Neural cell (in vitro differentiated cells): ENCODE data around the gene GNG13.

Experiments
- EP300 ChIP-seq: fragments of 450-650 bp; conservative IDR thresholded peaks from 2 replicates; pipeline ENCODE4 v1.6.1; 2014; ENCODE audit warnings: antibody characterized with exemption, mild to moderate bottlenecking, moderate library complexity; ENCODE audit not compliant: poor library complexity, severe bottlenecking
- EZH2 ChIP-seq: fragments of 200-600, 300-800 bp; shearing (Covaris generic), sonication (generic); IDR thresholded peaks from 2 replicates; pipeline ENCODE4 v1.6.1; 2014; ENCODE audit warnings: antibody characterized with exemption, low read length, borderline replicate concordance, mild to moderate bottlenecking; ENCODE audit not compliant: insufficient read depth, poor library complexity, severe bottlenecking
- MXI1 ChIP-seq: fragments of 450-650 bp; conservative IDR thresholded peaks from 2 replicates; pipeline ENCODE4 v1.6.1; 2014; ENCODE audit warnings: antibody characterized with exemption, mild to moderate bottlenecking; ENCODE audit not compliant: poor library complexity, severe bottlenecking
- POLR2AphosphoS5 ChIP-seq: IDR thresholded peaks from 2 replicates; pipeline ENCODE4 v1.6.1; 2012
- RAD21 ChIP-seq: fragments of 450-650 bp; conservative IDR thresholded peaks from 2 replicates; pipeline ENCODE4 v1.6.1; 2014; ENCODE audit warnings: antibody characterized with exemption, mild to moderate bottlenecking, moderate library complexity
- SMC3 ChIP-seq: fragments of 450-650 bp; conservative IDR thresholded peaks from 2 replicates; pipeline ENCODE4 v1.6.1; 2014; ENCODE audit warnings: antibody characterized with exemption, mild to moderate bottlenecking, moderate library complexity; ENCODE audit not compliant: poor library complexity
- TF ChIP-seq, protein P1 (sequence below): fragments of 450-650 bp; IDR thresholded peaks from 2 replicates; pipeline ENCODE4 v1.5.1; 2014; ENCODE audit warnings: antibody characterized with exemption, mild to moderate bottlenecking, moderate library complexity; ENCODE audit not compliant: poor library complexity, severe bottlenecking

GRCh38 chr16:818592-818991 is 18.1 kb upstream of the GNG13 start:
- TF ChIP-seq, protein P1, sequence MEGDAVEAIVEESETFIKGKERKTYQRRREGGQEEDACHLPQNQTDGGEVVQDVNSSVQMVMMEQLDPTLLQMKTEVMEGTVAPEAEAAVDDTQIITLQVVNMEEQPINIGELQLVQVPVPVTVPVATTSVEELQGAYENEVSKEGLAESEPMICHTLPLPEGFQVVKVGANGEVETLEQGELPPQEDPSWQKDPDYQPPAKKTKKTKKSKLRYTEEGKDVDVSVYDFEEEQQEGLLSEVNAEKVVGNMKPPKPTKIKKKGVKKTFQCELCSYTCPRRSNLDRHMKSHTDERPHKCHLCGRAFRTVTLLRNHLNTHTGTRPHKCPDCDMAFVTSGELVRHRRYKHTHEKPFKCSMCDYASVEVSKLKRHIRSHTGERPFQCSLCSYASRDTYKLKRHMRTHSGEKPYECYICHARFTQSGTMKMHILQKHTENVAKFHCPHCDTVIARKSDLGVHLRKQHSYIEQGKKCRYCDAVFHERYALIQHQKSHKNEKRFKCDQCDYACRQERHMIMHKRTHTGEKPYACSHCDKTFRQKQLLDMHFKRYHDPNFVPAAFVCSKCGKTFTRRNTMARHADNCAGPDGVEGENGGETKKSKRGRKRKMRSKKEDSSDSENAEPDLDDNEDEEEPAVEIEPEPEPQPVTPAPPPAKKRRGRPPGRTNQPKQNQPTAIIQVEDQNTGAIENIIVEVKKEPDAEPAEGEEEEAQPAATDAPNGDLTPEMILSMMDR, result no peak
- TF ChIP-seq POLR2AphosphoS5 (no peak), MXI1 (no peak), EZH2 (no peak), RAD21 (no peak), SMC3 (no peak), EP300 (no peak)
